Hematopoietic multipotent progenitor cell treated with erythropoietin and hydrocortisone succinate and interleukin-3 and kit ligand, for 17 days (in vitro differentiated cells): ENCODE results near the gene SETX.
A peak's percentile ranks its signal among the peaks of the same experiment; 100 is the strongest.

Experiments used
- DNase-seq: peaks from one replicate; pipeline ENCODE4 v3.0.0-alpha.2; 2015; ENCODE audit warnings: low spot score

SETX gene

GRCh38 chr9:132351404-132352045, 3.3 kb downstream of the SETX start:
- no peak for DNase-seq

DNA sequence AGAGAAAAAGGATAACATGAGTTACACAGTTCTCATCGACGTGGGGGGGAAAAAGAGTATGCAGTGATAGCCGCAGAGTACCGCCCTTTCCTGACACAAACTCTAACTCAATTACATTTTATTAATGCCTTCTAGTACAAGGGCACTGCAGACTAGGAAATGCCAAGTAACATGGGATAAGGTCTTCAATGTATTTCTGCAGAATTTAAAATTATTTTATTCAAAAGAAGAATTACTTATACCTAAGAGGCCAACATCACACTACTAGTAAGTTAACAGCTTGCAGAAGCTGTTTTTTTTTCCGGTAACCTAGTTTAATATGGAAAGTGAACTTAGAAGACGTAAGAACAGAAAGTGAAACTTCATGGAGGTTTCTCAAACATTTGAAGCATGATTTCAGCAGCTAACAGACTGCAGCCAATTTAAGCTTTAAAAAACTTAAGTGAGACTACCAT, 3.9 kb downstream of the SETX start:
- DNase-seq, result peak; percentile 19

DNA sequence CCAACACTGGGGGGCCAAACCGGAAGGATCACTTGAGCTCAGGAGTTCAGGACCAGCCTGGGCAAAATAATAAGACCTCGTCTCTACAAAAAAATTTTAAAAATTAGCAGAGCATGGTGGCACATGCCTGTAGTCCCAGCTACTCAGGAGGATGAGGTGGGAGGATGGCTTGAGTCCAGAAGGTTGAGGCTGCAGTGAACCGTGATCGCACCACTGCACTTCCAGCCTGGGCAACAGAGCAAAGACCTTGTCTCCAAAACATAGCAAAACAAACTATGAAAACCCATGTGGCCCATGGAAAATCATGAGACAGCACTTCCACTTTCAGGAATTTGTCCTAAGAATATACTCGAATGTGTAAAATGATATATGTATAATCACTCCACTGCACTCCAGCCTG, 6.1 kb downstream of the SETX start:
- no peak for DNase-seq

GRCh38 chr9:132346177-132346576, 8.6 kb downstream of the SETX start:
- no peak for DNase-seq

- DNase-seq, result no peak
Measured at GRCh38 chr9:132341177-132341840, 13.5 kb downstream of the SETX start.

DNA sequence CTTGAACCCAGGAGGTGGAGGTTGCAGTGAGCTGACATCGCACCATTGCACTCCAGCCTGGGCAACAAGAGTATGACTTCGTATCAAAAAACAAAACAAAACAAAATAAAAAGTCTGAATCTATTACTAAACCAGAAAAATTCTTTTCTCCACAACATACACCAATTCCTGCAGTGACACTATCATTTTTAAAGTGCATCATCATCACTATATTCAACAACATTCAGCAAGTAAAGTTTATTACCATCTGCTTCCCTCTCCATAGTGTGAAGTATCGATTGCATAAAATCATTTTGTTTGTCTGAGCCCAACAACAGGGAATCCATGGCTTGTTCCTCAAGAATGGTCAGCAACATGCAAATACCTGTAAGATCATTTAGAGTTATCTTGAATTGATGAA, 20.4 kb downstream of the SETX start:
- no peak for DNase-seq

DNA sequence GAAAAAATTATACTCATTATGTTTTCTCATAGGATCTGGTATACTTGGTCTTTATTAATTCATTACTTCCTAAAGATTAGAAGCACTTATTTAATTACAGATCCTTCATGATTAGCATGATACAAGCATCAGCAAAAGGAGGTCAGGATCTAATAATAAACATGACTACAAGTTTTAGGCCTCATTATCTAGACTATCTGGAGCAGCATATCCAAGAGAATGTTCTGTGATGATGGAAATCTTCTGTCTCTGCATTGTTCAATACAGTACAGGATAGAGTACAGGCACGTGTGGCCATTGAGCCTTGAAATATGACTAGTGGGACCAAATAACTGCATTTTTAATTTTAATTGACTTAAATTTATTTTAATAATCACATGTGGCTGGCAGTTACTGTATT, 21.2 kb downstream of the SETX start:
- DNase-seq, result no peak

GRCh38 chr9:132328580-132328979, 26.2 kb downstream of the SETX start:
- DNase-seq, result no peak

- DNase-seq, result no peak
Measured at GRCh38 chr9:132327537-132327936, 27.2 kb downstream of the SETX start.

- DNase-seq, result no peak
Measured at GRCh38 chr9:132324425-132324824, 30.4 kb downstream of the SETX start.

GRCh38 chr9:132319421-132320110, 35.2 kb downstream of the SETX start:
- no peak for DNase-seq

DNA sequence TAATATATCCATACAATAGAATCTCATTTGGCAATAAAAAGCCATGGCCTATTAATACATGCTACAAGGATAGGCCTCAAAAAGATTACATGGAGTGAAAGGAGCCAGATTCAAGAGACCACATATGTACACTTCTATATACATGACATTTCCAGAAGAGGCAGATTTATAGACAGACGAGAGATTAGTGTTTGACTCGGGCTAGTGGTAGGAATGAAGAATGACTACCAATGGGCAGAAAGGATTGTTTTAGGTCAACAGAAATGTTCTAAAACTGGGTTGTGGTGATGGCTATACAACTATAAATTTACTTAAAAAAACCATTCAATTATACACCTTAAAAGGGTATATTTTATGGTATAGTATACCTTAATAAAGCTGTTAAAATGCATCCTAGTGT, 41.9 kb downstream of the SETX start:
- no peak for DNase-seq

DNA sequence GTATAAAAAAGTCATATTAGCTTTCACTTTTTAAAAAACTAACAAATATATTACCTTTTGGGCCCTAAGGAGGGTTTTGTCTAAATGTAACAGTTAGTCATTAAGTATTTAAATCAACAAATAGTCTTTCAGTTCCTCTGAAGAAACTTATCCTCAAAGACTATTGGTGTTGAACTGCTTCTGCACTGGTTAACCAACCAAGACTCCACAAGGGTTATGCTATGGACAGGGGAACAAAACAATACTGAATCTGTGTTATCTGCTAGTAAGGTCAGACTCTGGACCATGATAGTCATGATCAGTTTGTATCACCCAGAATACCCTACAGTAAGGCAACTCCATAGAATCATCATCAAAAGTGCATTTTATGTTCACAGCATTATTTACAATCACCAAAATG, 42.4 kb downstream of the SETX start:
- no peak for DNase-seq

GRCh38 chr9:132311978-132312377, 42.8 kb downstream of the SETX start:
- DNase-seq, result no peak

GRCh38 chr9:132309056-132309455, 45.7 kb downstream of the SETX start:
- DNase-seq, result no peak

DNA sequence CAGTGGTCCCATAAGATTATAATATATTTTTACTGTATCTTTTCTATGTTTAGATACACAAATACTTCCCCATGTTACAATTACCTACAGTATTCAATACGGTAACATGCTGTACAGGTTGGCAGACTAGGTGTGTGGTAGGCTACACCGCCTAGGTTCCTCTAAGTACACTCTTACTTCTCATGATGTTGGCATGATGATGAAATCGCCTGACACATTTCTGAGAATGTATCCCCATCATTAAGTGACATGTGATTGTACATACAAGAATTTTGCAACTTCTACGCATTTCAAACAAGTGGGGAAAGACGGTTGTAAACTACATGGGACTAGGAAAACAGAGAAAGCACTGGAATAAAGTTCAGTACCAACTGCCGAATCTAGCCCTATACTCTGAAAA, 53.3 kb downstream of the SETX start:
- DNase-seq, result no peak

- DNase-seq, result no peak
Measured at GRCh38 chr9:132299221-132299620, 55.6 kb downstream of the SETX start.

DNA sequence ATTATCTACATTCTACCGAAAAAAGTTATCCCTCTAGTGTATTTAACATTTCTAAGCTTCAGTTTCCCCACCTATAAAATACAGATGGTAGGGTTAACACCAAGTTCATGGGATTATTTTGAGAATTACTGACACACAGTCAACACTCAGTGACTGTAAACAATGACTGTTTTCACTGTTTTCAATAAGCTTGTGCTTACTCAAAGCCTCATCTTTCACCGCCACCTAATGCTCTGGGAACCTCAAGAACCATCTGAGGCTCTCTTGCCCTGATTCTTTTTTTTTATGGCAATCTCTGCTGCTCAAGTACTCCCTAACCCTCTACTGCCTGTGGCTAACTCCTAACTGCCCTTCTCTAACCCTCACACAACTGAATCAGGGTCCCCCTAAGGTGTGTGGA, 59.6 kb downstream of the SETX start:
- DNase-seq, result no peak

DNA sequence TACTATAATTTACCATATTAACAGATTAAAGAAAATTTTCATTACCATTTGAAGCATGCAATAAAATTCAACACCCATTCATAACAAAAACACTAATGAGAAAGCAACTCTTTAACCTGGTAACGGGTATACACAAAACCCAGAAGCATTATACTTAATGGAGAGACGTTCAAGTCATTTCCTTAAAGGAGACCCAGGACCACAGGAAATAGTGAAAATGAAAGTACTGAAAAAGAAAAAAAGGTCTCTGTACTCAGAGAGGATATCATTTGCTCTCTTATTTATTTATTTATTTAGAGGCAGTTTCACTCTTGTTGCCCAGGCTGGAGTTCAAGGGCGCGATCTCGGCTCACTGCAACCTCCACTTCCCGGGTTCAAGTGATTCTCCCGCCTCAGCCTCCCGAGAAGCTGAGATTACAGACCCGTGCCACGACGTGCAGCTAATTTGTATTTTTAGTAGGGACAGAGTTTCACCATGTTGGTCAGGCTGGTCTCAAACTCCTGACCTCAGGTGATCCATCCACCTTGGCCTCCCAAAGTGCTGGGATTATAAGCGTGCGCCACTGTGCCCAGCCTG, 61.6 kb downstream of the SETX start:
- DNase-seq, result no peak

GRCh38 chr9:132288966-132289365, 65.8 kb downstream of the SETX start:
- DNase-seq, result no peak

GRCh38 chr9:132288361-132288760, 66.4 kb downstream of the SETX start:
- DNase-seq, result no peak

- no peak for DNase-seq
Measured at GRCh38 chr9:132287256-132287760, 67.5 kb downstream of the SETX start.

GRCh38 chr9:132283863-132284262, 70.9 kb downstream of the SETX start:
- no peak for DNase-seq
